Germinal center (tissue), 1 donor: ENCODE results near the gene NOS1.
"Not testable (repeated sequence)": the region's sequence is repeated elsewhere in the genome, so short reads cannot be mapped to it uniquely, and the experiment has no call there.

Source experiments
- DNase-seq: peaks from one replicate; pipeline ENCODE4 v3.0.0; 2012; ENCODE audit warnings: mixed read lengths, low spot score

Gene NOS1

DNA sequence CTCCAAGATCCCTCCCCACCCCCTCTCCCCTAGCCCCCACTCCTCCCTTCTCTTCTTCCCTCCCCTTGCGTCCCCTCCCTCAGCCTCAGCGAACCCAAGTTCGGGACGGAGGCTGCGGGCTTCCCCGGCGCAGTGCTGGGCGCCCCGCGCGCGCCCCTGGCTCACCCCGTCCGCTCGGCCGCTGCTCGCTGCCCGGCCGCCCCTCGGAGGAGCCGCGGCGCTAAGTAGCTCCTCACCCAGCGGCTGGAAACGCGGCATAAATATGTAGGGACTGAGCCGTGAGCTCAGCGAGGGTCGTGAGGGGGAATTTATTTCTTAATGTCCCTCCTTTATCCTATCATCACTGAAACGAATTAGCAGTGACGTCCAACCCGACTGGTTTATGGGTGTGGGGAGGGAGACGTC is at the start of gene NOS1:
TSS of gene NOS1 (minus strand) at position 280 of the 405 bp plus-strand sequence. CDS start 30,557 bp downstream, outside the sequence.
- DNase-seq, result no peak

DNA sequence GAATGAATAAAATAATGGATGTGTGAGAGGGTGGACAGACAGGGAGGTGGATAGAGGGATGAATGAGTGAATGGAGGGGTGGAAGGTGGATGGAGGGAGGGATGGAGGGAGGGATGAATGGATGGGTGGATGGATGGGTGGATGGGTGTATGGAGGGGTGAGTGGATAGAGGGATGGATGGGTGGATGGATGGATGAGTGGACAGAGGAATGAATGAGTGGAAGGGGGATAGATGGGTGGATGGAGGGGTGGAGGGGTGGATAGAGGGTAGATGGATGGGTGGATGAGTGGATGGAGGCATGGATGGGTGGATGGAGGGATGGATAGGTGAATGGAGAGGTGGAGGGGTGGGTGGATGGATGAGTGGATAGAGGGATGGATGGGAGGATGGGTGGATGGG is 47.9 kb upstream of the NOS1 start:
- DNase-seq, result no peak

DNA sequence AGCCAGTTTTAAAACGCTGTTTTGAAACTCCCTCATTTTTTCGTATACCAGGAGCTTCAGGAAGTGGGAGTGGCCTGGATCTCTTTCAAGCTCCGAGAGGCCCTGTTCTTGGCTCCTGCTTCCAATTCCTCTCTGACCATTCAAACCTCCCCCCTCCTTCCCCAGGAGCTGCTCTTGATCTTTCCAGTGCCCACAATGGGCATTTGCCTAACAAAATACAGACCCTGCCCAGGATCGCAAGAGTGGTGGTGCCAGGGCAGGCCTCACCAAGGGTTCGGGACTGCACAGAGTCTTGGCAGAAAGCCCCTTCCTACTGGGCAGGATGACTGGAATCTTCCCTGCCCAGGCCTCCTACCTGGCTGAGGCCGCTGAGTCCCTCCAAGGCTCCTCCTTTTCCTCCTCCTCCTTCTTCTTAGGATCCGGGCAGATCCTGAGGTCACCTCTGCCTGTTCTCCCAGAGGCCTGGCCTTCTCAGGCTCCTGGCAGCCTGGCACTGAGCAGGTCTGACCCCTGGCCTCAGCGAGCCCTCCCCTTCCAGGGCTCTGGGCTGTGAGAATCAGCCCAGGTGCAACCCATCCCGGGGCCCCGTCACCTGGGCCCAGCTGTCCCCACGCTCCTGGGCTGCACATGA is 46.9 kb upstream of the NOS1 start:
- no peak for DNase-seq

DNA sequence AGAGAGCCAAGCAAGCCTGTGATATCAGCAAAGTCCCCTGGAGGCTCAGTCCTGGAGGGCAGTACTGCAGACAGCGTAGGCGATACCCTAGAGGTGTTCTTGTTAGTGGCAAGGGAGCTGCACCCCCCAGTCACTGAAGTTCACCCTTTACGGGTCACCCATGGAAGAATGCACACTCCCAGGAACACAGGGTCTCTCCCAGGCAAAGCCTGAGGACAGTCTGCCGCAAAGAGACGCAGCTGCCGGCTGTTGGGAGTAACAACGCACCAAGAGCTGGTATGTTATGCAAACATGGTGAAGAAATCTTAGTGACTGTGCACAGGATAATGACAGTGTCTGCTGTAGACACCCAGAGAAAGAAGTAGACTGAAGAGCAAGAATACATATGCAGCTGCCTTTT is 43.5 kb upstream of the NOS1 start:
- DNase-seq, result no peak

DNA sequence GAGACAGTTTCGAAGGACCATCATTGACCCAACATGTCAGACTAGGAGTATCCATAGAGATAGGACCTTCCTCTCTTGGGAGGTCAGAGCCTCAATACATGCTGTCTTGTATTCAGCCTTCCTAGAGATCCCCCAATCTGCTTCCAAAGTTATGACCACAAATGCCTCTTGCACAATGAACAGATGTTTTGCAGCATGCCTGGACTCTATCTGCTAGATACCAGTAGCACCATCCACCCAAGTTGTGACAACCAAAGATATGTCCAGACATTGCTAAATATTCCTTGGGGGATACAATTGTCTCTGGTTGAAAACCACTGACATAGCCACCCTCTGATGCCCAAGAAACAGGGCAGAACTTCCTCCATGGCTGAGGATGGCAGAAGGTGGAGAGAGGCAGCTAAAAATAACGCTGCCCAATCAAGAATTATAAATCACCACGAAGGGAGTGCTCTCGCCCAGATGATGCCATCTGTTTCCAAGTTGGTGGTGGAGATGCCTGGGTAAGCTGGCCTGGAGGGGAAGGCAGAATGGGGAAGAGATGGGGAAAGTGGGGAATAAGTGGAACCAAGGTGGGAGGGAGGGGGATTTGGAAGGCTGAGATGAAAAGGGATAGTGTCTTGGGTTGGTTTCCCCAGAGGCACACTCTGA is 42.9 kb upstream of the NOS1 start:
- DNase-seq, result no peak

DNA sequence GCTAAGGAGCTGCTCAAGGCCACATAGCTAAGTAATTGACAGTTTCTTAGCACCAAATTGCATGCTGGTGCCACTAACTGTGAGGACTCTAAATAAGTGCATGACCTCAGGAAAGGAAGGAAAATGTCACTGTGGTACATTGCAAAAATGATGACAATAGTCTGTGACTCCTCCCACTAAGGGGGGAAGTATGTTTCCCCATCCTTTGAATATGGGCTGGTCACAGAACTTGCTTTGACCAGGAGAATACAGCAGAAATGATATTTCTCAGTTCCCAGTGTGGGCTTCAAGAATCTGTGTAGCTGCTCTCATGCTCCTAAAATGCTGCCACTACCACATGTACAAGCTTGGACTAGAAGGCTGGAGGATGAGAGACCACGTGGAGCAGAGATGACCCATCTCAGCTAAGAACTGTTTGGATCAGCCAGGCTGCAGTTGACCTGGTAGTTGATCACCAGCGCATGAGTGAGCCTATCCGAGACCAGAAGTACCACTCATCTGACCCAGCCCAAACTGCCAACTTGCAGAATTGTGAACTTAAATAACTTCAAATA is 42.2 kb upstream of the NOS1 start:
- DNase-seq, result no peak

DNA sequence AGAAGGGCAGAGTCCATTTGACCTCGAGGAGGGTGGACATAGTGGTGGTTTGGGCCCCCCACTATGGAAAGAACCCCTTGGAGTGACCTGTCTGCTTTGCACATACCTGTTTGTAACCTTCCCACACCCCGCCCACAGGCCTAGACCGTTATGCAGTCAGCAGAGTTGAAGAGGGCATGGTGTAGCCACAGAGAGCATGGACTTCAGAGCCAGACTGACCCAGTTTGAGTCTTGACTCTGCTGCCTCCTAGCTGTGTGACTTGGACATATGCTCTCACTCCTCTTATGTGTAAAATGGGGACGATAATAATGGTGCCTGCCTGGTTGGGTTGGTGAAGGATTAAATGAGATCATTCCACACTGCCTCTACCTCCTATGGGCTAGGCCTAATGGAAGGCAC is 40.9 kb upstream of the NOS1 start:
- no peak for DNase-seq

DNA sequence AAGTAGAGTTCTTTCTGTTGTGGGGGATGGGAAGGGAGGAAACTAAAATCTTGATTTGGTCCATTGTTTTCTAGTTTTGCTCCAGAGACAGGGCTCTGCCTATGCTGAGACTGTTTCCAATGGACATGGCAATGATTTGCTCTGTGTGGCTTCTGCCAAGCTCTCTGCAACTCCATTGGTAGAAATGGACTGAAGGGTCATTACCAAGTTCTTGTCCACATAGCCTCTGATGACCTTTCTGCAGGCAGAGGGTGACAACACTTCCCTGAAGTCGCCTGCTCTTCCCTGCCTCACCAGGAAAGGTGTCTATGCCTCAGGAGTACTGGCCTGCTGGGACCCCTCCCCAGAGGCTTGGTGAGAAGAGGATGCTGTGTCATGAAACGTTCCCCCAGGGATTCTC is 39.5 kb upstream of the NOS1 start:
- no peak for DNase-seq

DNA sequence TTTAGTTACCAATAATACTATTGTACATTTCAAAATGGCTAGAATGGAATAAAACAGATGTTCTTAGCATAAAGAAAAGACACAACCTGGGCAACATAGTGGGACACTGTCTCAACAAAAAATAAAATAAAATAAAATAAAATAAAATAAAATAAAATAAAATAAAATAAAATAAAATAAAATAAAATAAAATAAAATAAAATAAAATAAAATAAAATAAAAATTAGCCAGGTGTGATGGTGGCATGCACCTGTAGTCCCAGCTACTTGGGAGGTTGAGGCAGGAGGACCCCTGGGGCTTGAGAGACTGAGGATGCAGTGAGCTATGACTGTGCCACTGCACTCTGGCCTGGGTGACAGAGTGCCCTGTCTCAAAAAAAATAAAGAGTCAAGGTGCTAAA is 37.1 kb upstream of the NOS1 start:
- DNase-seq, result not testable (repeated sequence)

DNA sequence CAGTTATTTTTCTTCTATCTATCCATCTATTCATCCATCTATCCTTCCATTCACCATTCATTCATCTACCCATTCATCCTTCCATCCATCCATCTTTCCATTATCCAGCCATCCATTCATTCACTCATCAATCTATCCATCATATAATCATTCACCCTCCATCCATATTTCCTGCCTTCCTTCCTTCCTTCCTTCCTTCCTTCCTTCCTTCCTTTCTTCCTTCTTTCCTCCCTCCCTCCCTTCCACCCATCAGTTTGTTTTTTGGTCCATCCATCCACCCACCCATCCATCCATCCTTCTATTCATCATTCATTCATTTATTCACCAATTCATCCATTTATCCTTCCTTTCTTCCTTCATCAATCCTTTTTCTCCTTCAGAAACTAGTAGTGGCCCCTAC is 34.3 kb upstream of the NOS1 start:
- DNase-seq, result no peak

DNA sequence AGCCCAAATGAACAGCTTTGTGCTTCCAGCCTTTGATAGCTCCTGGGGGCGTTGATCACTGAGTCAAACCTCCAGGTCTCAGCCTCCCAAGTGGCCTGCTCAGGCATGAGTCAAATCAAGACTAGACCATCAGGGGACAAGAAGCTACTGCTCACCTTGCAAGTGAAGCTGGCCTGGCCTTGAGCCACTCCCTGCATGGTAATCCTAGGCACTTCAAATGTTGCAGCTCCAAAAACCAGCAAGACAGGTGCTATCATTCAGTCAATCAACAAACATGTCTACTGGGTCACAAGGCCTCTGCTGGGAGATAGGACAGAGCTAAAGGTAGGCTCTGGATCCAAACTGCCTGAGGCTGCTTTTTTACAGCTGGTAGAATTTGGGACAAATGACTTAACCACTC is 33.1 kb upstream of the NOS1 start:
- no peak for DNase-seq

DNA sequence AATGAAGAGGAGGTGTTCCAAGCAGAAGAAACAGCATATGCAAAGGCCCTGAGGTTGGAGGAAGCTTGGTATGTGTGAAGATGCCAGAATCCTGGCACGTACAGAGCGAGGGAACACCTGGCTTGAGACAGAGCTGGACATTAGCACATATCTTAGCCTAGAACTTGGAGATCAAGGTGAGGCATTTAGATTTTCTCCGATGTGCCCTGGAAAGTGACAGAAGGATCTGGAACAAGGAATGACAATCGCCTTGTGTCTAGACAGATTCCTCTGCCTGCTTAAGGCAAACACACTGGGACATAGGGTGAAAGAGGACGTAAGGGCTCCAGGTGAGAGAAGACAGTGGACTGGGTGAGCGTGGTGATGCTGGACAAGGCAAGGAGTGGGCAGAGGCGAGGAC is 32.2 kb upstream of the NOS1 start:
- no peak for DNase-seq

DNA sequence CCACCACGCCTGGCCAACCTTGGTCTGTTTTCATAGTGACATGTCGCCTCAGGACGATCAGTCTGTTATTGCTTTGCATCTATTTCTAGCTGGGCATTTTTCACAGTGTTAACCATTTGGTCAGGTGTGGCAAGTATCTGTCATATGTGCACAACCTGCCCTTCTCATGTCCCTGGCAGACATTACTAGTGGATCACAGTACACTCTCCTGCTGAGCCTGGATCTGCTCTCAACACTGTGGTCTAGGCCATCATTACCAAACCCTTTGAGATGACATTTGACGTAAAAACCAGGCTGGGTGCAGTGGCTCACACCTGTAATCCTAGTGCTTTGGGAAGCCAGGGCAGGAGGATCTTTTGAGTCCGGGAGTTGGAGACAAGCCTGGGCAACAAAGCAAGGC is 29.4 kb upstream of the NOS1 start:
- no peak for DNase-seq

DNA sequence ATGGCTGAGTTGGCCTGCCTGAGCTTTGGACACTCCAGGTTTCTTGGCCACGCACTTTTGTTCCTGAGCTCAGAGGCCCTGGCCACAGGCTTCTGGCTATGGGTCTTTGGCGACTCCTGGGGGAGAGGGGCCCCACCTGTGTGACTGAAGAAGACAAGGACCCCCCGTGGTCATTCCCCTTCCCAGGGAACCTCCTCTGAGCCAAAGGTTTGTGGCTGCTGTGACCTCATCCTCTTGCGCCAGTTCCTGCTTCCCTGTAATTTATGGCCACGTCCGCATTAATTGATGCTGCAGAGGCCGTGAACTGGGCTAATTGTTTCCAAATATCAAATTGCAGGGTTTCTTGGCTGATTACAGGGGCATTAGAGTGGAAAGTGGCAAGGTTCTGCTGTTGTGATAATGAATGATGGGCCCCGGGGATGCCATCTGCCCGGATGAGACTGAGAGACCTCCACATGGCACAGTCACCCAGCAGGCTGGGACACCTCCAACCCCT is 27.6 kb upstream of the NOS1 start:
- no peak for DNase-seq

DNA sequence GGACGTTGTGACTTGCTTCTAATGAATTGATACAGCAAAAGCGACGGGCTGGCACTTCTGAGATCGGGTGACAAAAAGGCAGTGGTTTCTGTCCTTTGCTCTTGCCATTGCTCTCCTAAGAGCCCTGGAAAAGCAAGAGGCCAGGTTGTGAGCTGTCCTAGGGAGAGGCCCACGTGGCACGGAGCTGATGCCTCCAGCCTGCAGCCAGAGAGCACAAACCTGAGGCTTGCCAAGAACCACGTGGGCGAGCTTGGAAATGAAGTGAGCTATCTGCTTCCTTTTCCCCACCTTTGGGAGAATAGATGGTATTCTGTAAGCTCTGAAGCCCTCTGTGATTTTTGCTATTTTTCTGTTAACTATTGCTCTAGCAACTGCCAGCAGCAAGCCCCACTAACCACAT is 26.4 kb upstream of the NOS1 start:
- no peak for DNase-seq

DNA sequence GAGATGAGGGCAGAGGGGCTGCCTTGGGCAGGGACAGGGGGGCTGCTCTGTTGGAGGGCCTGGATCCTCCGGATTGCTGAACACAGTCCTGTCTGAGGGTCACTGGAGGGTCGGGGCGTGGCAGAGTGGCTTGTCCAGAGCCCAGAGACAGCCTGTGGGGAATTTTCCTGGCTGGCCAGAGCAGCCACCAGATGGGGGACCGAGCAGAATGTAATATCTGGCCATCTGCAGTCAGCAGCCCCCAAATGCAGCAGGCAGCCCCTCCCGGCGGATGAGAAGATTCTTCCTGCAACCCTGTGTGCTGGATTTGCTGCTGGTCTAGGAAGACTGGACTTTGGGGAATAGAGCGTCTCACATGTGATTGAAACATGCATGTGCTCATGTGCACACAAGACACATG is 23.3 kb upstream of the NOS1 start:
- DNase-seq, result no peak

DNA sequence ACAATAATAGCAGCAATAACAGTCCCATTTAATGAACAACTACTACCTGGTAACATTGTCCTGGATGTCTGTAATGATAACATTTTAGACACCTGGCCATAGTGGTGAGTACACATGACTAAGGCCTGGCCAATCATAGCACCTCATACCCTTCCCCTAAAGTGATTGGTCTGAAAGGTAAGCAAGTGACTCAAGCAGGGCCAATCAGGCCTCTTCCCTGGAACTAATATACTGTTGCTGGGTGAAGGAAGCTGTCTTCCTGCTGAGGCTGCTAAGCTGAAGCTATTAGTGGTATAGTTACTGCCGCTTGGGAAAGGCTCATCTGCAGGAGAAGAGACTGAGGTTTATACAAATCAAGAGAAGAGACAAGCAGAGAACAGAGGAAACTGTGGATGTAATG is 18.7 kb upstream of the NOS1 start:
- DNase-seq, result no peak

DNA sequence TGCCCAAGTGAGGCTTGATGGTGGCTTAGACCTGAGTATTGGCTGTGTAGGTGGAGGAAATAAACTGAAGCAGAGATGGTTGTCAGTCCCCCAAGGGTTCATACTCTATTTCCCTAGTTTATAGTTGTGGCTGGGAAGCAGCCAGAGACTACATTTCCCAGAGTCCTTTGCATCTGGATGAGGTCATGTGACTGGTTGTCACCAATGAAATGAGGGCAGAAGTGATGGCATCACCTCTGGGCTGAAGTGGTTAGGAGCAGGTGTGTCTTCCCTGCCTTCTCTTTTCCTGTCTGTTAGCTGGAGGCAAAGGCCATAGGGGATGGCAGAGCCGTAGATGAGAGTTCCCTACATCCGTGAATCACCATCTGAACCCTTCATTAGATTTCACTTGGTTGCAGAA is 16.3 kb upstream of the NOS1 start:
- DNase-seq, result no peak

DNA sequence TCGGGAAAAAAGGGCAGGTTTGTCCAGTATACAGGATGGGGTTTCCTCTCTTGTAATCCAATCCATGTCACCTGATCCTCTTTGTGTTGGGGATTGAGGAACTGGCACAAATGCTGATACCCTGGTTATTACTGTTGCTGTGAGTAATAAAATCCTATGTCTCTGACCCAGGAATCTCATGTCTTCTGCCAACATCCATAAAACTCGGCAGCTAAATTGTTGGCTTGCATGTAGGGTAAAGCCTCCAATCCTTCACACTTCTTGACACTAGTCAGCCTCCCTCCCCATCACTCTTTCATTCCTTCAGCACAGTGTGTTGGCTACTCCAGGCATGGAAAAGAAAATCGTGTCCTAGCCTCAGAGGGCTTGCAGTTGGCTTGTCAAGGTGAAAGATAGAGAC is 9.2 kb upstream of the NOS1 start:
- DNase-seq, result no peak

DNA sequence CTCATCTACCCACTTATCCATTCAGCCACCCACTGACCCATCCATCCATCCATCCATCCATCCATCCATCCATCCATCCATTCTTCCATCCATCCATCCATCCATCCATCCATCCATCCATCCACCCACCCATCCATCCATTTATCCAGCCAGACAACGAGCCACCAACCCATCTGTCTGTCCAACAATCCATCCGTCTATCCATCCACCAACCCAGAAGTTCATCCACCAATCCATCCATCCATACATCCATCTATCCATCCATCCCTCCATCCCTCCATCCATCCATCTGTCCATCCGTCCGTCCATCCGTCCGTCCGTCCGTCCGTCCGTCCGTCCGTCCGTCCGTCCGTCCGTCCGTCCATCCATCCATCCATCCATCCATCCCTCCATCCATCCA is 8.6 kb upstream of the NOS1 start:
- not testable (repeated sequence) for DNase-seq

DNA sequence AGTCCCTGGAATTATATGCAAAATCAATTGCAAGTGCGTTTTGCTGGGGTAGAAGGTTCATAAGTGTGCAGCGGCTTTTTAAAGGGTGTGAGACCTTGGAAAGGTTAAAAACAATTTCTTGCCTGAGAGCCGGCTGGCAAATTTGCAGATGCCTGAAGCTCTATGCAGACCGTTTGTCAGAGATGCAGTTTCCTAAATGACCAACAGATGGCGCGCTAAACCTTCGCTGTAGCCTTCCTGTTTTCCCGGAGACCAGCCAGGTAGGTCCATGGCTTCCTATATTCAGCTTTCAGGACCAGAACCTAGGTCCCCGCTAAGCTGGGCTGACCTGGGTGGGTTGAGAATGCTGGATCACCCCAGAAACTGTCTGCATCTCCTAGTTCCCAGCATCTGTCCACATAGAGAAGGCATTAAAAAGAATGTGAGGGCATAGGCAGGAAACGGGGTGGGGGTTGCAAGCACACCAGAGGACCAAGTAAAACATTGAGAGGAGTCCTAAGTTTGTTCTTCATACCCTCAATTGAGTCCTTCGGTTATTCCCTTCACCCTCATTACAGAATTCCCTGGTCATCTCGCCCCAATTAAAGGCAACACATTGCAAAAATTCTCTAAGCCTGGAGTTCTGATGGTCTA is 5.7 kb upstream of the NOS1 start:
- DNase-seq, result peak; percentile 75

DNA sequence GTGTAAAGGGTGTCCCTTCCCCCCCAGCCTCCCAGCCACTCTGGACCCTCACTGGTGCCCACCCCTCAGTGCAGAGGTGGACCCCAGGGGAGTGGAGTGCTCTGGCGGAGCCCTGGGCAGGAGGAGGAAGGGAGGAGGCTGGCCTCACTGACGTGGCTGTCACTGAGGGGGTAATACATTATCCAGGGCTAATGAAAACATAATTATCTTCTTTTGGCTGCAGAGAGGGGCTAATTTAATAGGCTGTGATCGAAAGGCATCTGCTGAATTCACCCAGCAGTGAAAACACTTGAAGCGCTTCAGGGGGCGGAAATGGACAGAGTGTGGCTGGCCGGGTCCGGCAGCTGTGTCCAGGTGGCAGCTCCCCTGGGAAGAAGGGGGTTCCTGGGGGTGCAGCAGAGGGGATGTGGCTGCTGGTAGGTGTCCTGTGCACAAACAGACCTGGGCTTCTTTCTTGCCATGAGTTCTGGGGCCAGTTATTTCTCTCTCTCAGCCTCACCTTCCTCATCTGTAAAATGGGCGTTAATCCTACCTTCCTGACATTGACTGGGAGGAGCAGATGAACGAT is 3.7 kb upstream of the NOS1 start:
- no peak for DNase-seq

DNA sequence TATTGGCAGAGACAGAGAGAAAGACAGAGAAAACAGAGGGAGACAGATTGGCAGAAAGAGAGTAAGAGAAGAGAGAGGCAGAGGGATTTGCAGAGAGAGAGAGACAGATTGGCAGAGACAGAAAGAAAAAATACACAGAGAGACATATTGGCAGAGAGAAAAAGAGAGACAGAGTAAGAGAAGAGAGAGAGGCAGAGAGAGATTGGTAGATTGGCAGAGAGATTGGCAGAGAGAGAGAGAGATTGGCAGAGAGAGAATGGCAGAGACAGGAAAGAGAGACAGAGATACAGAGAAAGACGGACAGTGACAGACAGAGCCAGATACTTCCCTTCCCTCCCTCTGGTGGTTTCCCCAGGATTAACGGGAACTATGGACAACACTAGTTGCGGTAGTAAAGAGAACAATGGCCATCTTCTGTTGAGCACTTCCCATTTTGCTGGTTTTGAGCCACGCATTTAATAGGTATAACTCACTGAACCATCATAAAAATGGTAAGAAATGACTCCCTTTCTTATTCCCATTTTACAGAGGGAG is 2.6 kb upstream of the NOS1 start:
- DNase-seq, result no peak
